NK-92 treated with Interleukin-12 subunit alpha and Interleukin-12 subunit beta, amount 100 ng/mL, for 24 hours (cell line): ENCODE measurements around the gene DTNBP1.

Experiments
- DNase-seq: peaks from one replicate; lab custom pipeline; 2025; lab: John Stamatoyannopoulos, UW

DTNBP1 gene, protein sequence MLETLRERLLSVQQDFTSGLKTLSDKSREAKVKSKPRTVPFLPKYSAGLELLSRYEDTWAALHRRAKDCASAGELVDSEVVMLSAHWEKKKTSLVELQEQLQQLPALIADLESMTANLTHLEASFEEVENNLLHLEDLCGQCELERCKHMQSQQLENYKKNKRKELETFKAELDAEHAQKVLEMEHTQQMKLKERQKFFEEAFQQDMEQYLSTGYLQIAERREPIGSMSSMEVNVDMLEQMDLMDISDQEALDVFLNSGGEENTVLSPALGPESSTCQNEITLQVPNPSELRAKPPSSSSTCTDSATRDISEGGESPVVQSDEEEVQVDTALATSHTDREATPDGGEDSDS

DNA sequence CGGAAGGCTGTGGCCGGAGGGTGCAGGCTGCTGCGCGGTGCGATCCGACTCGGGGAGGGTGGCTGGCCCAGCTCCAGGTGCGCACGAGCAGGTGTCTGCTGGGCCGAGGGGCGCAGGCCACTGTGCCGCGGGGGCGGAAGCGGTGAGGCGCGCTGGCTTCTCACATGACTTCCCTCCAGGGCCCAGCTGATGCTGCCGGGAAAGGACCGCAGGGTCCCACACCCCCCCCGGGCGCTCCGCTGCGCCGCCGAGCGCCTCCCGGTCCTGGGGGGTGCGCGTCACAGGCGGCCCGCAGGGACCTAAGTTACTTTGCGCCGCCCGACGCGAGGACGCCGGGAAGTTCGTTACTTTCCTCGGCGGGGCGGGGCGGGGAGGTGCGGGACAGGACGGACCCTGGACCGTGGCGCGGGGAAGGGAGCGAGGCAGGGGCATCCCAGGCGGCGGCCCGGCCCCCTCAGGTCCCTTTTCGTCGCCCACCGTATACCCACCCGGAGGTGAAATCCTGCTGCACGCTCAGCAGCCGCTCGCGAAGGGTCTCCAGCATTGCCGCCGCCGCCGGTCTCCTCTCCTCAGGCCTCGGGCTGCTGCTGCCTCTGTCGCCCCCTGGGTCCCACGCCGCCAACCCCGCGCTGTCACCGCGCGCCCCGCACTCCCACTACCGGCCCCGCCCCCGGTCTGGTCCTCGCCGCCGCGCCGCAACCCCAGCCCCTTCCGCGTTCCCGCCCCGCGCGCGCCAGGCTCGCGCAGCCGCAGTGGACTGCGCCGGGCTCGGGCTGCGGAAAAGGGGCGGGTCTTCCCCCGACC lies at the start of gene DTNBP1:
DTNBP1 (minus strand) TSS at position 703 of the 804 bp plus-strand sequence; CDS start at position 544, 159 bp downstream.
- peak; percentile 82 for DNase-seq

DNA sequence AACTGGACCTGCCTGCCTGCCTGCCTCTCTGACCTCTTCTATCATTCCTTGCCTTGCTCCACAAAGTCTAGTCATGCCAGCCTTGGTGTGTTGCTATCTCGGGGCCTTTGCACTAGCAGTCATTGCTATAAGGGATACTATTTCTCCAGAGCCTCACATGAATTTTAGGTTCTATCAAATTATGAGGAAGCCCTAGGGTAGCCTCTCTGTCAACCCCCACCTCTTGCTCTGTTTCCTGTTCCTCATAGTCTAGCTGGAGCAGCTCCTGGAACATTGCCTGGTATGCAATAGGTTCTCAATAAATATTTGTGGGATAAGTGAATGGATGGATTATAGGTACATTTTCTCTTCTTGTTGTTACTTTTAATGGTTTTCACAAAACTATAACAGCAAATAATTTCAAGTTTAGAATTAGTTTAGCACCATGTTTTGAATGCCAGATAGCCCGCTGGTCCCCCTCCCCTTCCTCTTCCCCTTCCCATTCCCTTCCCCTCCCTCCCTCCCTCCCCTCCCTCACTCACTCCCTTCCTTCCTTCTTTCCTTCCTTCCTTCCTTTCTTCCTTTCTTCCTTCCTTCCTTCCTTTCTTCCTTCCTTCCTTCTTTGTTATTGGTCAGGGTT lies 46.9 kb upstream of the DTNBP1 start:
- DNase-seq, result no peak

DNA sequence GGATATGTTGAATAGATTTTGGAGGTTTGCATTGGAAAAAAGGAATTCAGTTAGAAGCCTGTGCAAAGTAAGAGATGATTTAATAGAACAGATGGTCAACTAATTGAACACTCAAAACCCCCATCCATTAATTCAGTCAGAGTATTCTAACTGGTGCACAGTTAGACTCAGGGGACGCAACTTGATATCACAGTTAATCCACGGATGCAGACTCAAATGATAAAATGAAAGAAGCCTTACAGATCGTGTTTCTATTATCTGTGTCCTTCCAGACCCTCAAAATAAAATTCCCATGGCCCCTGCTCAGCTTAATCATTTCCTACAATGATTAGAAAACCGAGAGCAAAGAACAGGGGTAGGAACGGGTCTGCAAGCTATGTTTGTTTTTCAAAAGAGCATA lies 45.4 kb upstream of the DTNBP1 start:
- DNase-seq, result no peak

DNA sequence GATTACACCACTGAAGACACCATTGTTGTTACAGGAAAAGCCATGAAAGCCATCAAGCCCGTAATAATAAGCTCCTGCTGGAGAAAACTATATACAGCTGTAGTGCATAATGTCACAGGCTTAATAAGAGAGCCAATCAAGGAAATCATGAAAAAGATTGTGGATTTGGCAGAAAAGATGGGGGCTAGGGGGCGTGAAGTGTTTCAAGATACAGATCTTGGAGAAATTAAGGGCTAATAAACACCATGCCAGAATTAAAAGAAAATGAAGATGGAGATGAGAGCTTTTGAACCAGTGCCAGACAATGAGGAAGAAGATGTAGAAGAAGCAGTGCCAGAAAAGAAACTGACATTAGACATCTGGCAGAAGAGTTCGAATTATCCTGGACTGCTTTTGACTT lies 43.2 kb upstream of the DTNBP1 start:
- DNase-seq, result no peak

DNA sequence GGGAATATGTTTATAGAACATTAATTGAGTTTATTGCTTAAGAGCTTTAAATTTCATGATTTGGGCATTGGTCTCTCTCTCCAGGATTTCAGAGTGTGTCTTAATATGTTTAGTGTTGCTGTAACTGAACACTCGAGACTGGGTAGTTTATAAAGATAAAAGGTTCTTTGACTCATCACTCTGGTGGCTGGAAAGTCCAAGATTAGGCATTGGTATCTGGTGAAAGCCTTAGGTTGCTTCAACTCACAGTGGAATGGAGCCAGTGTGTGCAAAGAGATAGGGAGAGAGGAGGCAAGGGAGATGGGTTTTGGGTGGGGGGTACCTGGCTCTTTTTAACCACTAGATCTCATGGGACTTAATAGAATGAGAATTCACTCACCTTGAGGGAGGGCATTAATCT lies 35.6 kb upstream of the DTNBP1 start:
- no peak for DNase-seq

DNA sequence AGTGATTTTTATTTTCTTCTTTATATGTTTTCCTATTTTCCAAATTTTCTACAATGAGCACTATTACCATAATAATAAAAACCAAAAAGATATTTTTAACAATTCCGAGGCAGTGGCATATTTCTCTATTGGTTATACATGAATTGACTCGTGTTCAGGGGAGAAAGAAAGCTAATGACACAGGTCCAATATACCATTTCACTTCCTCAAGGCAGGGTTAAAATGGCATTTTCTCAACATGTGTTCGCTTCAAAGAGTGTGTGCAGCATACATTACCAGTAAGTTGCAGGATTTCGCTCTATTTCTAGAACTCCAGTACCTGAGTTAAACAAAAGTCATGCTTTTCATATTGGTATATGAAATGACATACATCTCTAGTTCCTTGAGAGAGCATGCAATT lies 35.1 kb upstream of the DTNBP1 start:
- DNase-seq, result no peak

DNA sequence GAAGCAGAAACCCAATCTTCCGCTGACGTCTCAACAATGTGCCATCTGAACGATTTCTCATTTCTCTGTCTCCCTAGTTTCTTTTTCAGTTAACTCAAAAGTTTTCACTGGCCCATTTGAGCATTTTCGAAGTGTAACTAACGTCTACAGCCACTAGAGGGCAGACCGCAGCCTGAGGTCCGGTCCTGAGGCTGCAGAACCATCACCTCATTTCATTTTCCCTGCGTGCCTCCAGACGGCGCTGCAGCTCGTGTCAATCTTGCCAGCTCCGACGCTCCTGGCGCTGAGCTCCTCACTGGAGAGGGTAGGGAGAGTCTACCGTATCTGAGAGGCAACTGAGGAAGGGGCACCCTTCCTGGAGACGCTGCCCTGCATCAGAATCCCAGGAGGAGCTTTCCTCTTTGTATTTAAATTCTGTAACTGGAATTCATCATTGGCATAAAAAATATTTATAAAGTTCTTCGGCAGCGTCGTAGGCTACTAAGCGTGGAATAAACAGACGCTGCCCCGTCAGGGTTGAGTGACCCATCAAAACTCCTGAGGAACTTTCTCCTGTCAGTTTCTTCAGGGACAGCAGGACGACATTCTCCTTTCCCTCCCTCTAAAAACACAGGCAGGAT lies 28.5 kb upstream of the DTNBP1 start:
- peak; percentile 60 for DNase-seq

DNA sequence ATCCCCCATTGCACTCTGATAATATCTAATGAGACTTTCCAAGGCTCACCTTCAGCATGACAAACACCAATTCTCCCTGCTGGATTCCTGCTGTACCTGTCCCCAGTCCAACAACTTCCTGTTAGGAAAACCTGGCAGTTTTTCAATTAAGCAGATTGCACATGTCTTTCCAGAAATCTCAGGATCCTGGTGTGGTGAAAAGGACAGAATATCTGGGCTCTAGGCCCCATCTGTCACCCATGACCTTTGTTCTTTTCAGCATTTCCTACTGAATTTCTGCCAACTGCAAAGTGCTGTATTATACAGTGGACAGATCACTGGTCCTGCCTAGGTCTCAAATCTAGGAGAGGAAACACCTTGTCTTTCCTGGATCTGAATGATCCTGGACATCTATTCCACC lies 27.7 kb upstream of the DTNBP1 start:
- DNase-seq, result no peak

DNA sequence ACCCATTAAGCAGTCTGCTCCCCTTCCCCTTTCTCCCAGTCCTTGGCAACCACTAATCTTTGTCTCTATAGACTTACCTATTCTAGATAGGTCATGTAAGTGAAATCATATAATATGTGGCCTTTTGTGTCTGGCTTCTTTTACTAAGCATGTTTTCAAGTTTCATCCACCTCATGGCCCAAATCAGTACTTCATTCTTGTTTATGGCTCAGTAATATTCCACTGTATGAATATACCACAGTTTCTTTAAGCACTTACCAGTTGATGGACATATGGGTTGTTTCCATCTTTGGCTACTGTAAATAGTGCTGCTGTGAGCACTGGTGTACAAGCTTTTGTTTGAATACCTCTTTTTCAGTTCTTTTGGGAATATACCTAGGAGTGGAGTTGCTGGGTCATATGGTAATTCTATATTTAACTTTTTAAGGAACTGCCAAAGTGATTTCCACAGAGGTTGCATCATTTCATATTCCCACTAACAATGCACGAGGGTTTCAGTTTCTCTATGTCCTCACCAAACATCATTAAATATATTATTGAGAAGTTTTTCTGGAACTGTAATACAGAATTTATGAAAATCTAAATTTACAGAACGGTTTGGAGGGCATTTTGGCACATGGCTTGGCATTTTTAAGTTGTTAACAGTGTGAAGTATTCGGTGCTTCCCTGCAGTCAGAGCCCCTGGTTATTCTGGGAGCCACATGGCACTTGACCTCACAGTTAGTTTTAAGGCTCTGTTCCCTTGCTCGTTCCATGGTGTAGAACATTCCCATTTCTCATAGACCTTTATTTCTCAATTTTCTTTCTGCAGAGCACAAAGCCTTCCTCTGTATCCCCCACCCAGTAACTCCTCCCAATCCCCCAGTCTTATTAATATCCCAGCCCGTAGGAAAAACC lies 27.0 kb upstream of the DTNBP1 start:
- no peak for DNase-seq

DNA sequence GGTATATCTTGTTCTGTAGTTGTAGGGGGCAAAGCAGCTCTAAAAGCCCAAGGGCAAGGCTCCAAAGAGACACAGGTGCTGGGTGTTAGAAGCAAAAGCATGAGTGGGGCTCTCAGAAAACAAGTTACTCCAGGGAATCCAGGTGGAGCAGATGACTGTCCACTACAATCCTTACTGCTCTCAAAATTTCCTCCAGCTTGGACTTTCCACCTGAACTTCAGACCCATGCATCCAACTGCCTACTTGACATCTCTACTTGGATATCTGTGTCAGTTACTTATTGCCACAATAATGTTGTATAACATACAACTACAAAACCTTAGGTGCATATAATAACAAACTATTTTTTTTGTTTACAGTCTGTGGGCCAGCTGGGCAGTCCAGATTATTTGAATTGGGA lies 22.8 kb upstream of the DTNBP1 start:
- DNase-seq, result no peak

DNA sequence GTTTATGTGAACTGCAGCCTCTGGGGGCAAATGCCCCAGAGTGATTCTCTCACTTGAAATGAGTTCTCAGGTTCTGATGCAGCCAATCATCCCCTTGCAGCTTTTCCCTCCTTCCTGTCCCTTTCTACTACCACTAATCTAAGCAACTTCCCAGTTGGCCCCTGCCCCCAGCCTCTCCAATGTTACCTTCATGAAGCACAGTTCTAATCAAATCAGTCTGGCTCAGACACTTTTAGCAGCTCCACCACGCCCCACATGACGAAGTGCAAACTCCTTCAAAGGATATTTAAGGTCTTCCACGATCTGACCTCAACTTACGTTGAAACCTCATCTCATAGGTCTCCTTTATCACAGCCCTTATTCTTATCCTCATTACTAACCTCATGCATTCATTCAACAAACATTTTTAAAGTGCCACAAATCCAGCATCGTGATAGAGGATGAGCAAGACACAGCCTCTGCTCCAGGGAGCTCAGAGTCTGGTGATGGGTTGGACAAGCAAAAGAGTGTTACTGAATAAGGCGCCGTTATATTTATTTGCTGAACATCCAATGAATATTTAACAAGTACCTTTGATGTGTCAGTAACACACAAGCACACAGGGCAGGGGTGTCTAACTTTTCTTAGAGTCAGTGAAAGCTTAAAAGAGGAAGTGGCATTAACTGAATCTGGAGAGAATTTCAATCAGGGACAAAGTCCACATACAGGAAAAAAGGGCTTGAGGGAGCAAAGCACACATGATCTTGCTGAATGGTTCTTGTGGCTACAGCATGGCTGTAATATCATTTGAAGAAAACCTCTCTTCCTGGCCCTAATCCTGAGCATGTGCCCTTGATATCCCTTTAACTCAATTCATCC lies 20.4 kb upstream of the DTNBP1 start:
- DNase-seq, result no peak

DNA sequence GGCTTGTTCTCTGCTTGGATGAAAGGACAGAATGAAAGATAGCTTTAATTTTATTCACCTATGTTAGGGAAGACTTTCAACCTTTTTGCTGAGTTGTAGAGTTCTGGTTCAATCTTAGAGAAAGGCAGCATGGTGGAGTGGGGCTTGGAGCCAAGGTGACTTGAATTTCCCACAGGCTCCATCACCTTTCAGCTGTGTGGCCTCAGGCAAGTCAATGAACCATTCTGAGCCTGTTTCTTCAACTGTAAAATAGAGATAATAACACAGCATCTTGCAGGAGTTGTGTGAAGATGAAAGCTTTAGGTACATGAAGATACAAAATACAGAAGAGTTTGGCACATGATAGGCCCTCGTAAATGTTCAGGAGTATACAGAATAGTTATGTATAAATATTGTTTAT lies 19.1 kb upstream of the DTNBP1 start:
- DNase-seq, result no peak

DNA sequence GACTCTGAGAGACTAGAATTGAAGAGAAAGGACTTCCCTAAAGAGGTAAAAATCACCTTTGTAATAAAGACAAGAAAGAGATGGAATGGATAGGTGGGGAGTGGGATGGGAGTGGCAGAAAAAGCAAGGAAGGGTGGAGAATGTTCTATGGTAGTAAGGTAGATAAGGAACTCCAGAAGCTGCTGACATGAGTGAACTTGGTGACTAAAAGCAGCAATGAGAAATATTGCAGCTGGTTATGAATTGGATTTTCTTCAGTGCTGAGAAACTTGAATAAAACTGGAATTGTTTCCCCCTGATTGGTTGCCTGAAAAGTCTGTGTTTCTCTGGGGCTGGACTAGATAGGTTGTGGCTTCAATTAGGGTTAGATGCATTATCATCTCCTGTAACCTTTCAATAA lies 15.7 kb upstream of the DTNBP1 start:
- no peak for DNase-seq

DNA sequence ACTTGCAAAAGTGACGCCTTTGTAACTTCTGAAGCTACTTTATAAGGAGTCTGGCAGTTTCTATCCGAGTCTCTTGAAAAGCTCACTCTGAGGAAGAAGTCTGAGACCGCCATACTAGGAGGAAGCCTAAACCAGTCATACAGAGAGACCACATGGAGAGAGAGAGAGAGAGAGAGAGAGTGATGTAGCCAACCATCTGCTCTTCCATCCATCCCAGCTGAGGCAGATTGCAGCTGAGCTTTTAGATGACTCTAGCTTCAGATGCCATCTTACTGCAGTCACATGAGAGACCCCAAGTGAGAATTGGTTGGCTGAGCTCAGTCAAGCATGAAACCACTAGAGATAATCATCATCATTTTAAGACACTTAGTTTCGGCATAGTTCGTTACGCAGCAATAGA lies 15.0 kb upstream of the DTNBP1 start:
- no peak for DNase-seq

DNA sequence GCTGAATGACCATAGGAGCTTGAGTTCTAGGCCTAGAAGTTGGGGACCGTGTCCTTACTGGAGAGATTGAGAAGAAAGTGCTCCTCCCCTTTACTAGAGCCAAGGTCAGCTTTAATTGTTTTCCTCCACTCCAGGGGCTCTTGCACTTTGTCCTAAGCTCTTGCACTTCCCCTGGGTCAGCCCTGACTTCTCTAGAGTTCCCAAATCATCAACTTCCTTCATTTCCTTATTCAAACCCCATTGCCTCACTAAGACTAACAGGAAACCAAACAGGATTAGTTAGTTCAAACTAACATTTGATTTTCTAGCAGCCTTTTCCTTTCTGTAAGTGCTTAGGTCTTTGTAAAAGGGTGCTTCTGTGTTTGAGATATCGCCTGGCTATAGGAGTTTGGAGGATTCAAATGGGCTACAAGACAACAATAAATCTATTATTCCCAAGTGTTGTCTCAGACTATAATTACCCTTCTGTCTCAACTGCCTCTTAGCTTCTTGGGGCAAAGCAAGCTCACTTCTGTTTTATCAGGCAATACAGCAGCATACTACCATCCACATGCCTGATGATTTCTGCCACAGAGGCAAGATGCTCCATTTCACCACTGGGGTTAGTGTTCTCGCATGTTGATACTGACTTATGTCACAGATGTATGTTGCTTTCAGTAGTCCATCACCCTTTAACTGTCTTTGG lies 12.8 kb upstream of the DTNBP1 start:
- DNase-seq, result no peak

DNA sequence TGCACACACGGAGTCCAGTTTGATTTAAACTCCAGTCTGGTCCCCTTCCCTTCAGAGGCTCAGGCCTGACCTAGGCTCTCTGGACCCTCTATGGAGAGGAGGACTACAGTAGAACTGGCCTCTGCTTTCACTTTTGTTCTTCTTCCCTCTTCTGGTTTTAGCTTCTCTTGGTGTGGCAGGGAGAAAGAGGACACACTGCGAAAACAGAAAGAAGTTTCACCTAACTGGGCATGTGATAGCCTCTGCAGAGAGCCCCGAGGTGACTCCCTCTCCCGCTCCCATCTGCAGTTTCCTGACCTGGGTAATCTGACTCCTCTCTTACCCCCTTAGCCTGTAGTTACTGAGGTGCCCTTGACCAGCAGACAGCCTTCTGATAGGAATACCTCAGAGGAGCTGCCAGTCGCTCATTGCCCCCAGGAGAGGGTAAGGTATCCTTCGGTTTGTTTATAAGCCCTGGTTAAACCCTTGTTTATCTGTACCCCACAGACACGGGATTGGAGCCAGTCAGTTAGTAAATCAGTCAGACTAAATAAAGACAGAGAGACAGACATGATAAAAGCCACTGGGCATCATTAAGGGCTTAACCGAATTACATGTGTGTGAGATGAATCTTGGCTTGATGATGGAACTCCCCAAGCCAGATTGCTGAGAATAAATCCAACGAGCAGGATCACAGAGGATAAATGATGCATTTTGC lies 12.0 kb upstream of the DTNBP1 start:
- DNase-seq, result no peak

DNA sequence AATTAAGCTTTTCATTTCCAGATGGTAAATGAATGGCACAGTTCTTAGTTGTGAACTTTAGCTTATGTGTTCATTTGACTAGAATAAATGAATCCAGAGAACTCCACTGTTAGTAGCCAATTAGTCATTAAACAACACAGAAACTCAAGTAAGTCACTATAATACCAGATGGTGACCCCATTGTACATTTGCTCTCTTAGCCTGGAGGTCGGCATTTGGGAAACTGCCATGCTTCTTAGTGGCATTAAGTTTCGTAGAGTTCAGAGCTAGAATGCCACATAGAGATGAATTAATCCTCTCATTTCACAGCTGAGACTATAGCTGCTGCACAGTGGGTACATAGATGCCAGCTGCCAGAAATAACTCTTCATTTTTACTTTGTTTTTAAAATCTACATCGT lies 10.8 kb upstream of the DTNBP1 start:
- DNase-seq, result no peak

DNA sequence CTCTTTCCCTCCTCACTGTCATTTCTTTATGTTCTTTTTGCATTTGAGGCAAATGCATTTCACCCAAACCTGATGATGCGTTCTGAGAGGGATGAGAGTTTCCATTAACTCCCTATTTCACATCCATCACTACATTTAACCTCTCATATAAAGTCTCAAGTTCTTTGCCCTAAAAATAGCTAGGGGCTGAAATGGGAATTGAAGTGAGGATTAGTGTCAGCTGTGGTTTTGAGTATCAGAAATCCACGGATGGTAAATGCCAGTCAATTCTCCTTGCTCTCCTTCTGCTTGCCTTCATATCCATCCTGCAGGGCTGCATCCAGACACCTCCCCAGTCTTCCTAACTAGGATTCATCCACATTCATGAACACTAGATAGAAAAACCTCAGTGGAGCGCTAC lies 10.0 kb upstream of the DTNBP1 start:
- DNase-seq, result no peak

DNA sequence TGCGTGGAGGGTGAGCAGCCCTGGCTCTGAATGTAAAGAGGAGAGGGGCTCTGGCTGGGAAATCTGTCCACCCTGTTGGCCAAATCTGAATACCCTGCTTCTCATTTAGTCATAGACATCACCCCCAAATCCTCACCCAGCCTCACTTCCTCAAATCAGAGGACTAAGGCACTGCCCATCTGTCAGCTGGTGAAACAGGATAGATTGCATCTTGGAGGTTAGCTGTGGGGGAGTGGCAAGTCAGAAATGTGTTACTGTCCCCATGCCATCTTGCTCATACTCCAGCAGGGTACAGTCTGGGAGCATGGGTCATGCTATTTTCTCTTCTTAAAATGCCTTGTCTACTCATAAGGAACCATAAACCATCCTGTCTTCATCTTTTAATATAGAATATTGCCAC lies 9.5 kb upstream of the DTNBP1 start:
- no peak for DNase-seq
